Forelimb muscle (tissue), 1 donor: ENCODE measurements around the gene MRLN. TPM values are rescaled to one million over a fixed set of nuclear protein-coding genes. Genes with fewer than 3 reads are reported as not detected.

Experiments
- DNase-seq: peaks from one replicate; pipeline ENCODE4 v3.0.0-alpha.2; 2013; ENCODE audit warnings: low read depth
- polyA plus RNA-seq: library from polyadenylated mRNA; unstranded; fragments of 120-200 nt; gene quantifications from one replicate; pipeline ENCODE4 v1.2.1, GENCODE V29; 2013; ENCODE audit not compliant: insufficient read length

MRLN gene
- polyA plus RNA-seq, 1 donor: 175 TPM

DNA sequence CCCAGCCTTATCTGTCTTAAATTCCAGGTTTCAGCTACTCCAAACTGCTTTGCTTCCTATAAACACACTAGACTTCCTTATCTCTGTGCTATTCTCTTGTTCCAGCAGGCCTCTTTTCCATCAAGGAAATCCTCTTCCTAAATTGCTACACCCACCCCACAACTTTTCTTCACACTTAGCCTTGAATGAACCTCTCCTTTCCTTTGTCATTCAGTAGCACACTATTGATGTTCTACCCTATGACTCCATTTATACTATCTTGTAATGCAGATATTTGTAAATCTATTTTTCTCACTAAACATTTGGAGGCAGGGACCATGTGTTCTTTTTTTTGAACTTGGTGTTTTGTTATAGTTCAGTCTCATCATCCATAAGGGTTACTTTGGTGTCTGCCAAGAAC lies 47.3 kb downstream of the MRLN start:
- DNase-seq: no peak

DNA sequence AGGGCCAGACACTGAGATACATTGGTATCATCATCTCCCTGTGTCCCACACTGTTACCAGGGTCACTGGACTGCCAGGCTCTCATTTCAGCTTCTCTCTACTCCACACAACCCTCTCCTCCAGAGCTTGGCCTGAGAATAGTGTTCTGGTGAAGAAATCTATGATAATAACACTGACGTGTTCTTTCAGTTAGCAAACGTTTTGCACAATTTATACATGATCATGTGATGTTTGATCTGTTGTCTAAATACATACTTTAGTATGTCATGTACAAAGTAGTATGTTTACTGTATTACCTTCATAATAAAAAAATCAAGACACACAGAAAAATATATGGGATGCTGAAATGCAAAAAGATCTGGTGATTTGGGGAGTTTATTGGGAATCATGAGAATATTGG lies 48.6 kb downstream of the MRLN start:
- no peak for DNase-seq

DNA sequence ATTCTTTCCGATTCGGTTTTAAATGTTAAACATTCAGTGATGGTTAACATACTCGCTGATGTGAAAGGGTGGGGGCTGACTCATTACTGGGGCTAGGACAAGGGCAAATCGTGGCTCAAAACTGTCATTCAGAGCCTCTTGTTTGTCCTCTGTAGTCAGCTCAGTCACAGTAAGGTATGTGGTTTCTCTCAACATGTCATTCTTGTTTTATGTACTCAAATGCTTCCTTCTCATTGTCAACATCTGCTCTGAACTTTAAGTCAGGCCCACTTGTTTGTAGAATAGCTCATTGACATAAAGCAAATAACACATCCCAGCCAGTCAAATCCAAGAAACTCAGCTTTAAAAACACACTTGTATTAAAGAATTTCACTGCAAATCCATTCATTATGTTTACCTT lies 50.9 kb downstream of the MRLN start:
- no peak for DNase-seq

DNA sequence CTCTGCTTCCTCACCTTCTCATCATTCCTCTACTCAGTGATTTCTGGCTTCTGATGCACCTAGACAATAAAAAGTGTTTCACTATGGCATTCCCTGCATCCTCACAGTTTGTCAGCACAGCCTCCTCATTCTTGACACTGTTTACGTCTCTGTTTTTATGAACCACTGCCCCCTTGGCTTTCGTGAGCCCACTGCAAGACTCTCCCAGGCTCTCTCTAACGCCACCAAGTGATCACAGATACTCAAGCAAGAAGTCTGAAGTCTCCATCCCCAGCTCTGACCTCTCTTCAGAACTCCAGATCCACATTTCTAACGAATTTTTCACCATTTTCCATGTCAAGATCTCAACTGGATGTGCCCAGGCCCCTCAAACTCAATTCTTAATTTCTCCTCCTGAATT lies 52.5 kb downstream of the MRLN start:
- no peak for DNase-seq

- no peak for DNase-seq
Observed at GRCh38 chr10:59698326-59698725, 54.9 kb downstream of the MRLN start.

DNA sequence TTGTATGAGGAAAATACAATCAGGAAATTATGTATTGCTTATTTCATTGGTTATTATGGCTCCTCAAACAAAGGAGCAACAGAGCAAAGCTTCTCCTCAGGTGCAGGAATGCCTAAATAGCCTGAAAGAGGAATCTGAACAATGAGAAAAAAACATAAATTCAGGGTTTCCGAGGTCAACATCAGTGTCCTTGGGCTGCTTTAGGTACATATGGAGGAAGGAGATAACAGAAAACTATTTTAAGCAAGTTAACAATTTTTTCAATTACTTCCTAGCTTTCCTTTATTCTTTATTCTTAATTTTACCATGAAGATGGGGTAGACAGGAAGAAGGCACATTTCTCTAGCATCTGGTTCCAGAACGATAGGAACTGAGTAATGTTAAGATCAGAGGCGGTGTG lies 57.6 kb downstream of the MRLN start:
- DNase-seq: no peak

GRCh38 chr10:59694936-59695335 lies 58.3 kb downstream of the MRLN start:
- no peak for DNase-seq

DNA sequence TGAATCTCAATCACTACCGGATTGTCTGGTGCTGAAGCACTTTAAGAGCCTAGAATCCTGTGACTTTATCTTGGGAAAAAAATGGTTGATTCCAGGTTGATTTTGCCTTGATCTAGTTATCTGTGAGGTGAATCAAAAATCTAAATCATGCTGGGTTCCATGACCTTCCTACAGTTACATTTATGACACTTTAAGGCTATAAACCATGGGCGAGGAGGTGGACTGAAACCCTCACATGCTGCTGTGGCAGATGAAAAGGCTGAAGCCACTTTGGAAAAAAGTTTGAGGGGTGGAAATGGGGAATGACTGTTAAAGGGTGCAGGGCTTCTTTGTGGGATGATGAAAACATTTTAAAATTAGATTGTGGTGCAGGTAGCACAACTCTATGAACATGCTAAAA lies 61.1 kb downstream of the MRLN start:
- no peak for DNase-seq

DNA sequence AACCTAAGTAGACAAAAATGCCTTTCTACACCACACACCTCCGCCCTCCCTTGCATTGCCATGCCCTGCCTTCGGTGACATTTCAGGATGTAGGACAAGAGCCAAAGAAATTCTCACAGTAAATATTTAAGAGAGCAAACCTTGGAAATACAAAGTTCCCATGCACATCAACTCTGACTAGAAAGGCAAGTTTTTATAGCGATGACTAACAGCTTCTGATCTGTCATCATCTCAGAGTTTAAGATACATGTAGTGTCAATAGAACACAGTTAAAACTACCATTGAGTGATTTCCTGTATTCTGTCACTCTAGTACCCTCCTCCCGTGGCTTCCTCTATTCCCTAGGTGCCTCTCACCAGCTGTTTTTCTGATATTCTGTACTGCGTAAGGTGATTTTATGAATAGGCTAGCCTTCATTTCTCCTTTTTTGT lies 64.3 kb downstream of the MRLN start:
- DNase-seq: no peak

- DNase-seq: no peak
Observed at GRCh38 chr10:59687657-59688056, 65.6 kb downstream of the MRLN start.

Other genes with a start within 250 kb of the MRLN start
- 3.3 TPM for gene SLC16A9, start 43.6 kb downstream of the MRLN start, polyA plus RNA-seq
- gene CCDC6, start 153.1 kb upstream of the MRLN start, polyA plus RNA-seq: 17.6 TPM